HCT116 (cell line): Measurements from ENCODE around the gene PAOX. TPM values are rescaled to one million over a fixed set of nuclear protein-coding genes. Genes with fewer than 3 reads are reported as not detected.

ENCODE experiments used
- ATAC-seq: fragments of 200-7000 bp; cut with Tn5 transposase; 2 replicates; pipeline ENCODE4 v1.9.1; 2020; ENCODE audit warnings: mild to moderate bottlenecking, moderate library complexity
- BruUV-seq: library from RNA; stranded (reverse); fragments of 400-500 nt; replicated peaks from 2 replicates; lab custom pipeline; 2021; lab: Mats Ljungman, UMichigan
- CTCF ChIA-PET: fragments of 300-600 bp; sonication (Branson Sonifier 250); formaldehyde crosslinking; loops from one replicate; lab custom pipeline; 2021; ENCODE audit warnings: antibody characterized with exemption; lab: Charles Lee
- POLR2A ChIA-PET: fragments of 300-600, 350-600 bp; sonication (Branson Sonifier 250); formaldehyde crosslinking; loops from one replicate; lab custom pipeline; 2021; ENCODE audit warnings: antibody characterized with exemption; lab: Charles Lee
- RAD21 ChIA-PET, 2 experiments: fragments of 300-600 bp; sonication (Branson Sonifier 250); formaldehyde crosslinking; loops; one replicate each; lab custom pipeline; 2023; ENCODE audit warnings: low total read pairs in 2 of 2; ENCODE audit not compliant: uncharacterized antibody in 2 of 2, unreplicated experiment in 2 of 2, low non-redundant PET in 1 of 2; lab: Charles Lee
- DNase-seq: peaks from one replicate; pipeline ENCODE4 v3.0.0-alpha.2; 2010; ENCODE audit warnings: low read depth, low spot score
- H2AFZ ChIP-seq: fragments of 200-600 bp; shearing (Covaris generic), sonication (generic); 2 replicates; pipeline ENCODE4 v1.6.1; 2017; ENCODE audit warnings: low read depth, mixed run types, mixed read lengths, antibody characterized with exemption, low read length; ENCODE audit not compliant: poor library complexity, severe bottlenecking
- H3K27ac ChIP-seq: 2 replicates; pipeline ENCODE4 v1.5.1; 2012; ENCODE audit warnings: low read depth, low read length
- H3K27me3 ChIP-seq: fragments of 200-600 bp; sonication (generic); 2 replicates; pipeline ENCODE4 v1.6.1; 2016; ENCODE audit warnings: mixed run types, low read length, mixed read lengths; ENCODE audit not compliant: insufficient read depth
- H3K36me3 ChIP-seq, 2 experiments: fragments of 200-500 bp in 1 of 2; fragments of 200-600 bp in 1 of 2; sonication (Bioruptor generic) in 1 of 2; sonication (generic) in 1 of 2; 2 replicates each; pipeline versions ENCODE4 v1.5.1 to v1.6.1; 2014 to 2016; ENCODE audit warnings: low read length in 2 of 2, inconsistent platforms in 1 of 2, mixed read lengths in 1 of 2, mixed run types in 1 of 2; ENCODE audit not compliant: insufficient read depth in 2 of 2, control insufficient read depth in 1 of 2
- H3K4me1 ChIP-seq, 2 experiments: fragments of 200-600 bp in 1 of 2; sonication (generic) in 1 of 2; 2 replicates each; pipeline versions ENCODE4 v1.5.1 to v1.6.1; 2012 to 2017; ENCODE audit warnings: low read length in 2 of 2, inconsistent platforms in 1 of 2, mild to moderate bottlenecking in 1 of 2, mixed read lengths in 1 of 2, mixed run types in 1 of 2, moderate library complexity in 1 of 2; ENCODE audit not compliant: insufficient read depth in 2 of 2, control insufficient read depth in 1 of 2
- H3K4me2 ChIP-seq: fragments of 200-600 bp; sonication (generic); 2 replicates; pipeline ENCODE4 v1.6.1; 2017; ENCODE audit warnings: mixed run types, low read length, mixed read lengths
- H3K4me3 ChIP-seq, 2 experiments: fragments of 200-600 bp in 1 of 2; sonication (generic) in 1 of 2; replicated peaks in 1 of 2; 2 replicates each; pipeline ENCODE4 v1.5.1; 2011 to 2016; ENCODE audit warnings: low read length in 2 of 2, control low read depth in 1 of 2, low read depth in 1 of 2, mild to moderate bottlenecking in 1 of 2, mixed read lengths in 1 of 2, mixed run types in 1 of 2
- H3K79me2 ChIP-seq: fragments of 200-600 bp; sonication (generic); 2 replicates; pipeline ENCODE4 v1.6.1; 2017; ENCODE audit warnings: mild to moderate bottlenecking, mixed run types, low read length, moderate library complexity, mixed read lengths; ENCODE audit not compliant: insufficient read depth
- H3K9ac ChIP-seq: fragments of 200-600 bp; sonication (generic); 2 replicates; pipeline ENCODE4 v1.6.1; 2016; ENCODE audit warnings: low read length, mixed read lengths
- H3K9me2 ChIP-seq: fragments of 200-600 bp; sonication (generic), shearing (Covaris generic); 2 replicates; pipeline ENCODE4 v1.6.1; 2017; ENCODE audit warnings: mixed run types, mild to moderate bottlenecking, moderate library complexity; ENCODE audit not compliant: insufficient read depth
- H3K9me3 ChIP-seq, 2 experiments: fragments of 200-500 bp in 1 of 2; fragments of 200-600 bp in 1 of 2; sonication (Bioruptor generic) in 1 of 2; sonication (generic) in 1 of 2; 2 replicates each; pipeline ENCODE4 v1.6.1; 2014 to 2017; ENCODE audit warnings: low read length in 2 of 2, mixed read lengths in 2 of 2, inconsistent platforms in 1 of 2, low read depth in 1 of 2, mild to moderate bottlenecking in 1 of 2, mixed run types in 1 of 2, moderate library complexity in 1 of 2; ENCODE audit not compliant: control insufficient read depth in 1 of 2, insufficient read depth in 1 of 2
- H4K20me1 ChIP-seq: fragments of 200-600 bp; sonication (generic), shearing (Covaris generic); 2 replicates; pipeline ENCODE4 v1.6.1; 2017; ENCODE audit warnings: mixed run types, mild to moderate bottlenecking, moderate library complexity; ENCODE audit not compliant: insufficient read depth
- CEBPB ChIP-seq: IDR thresholded peaks from 2 replicates; pipeline ENCODE4 v1.6.1; 2012; ENCODE audit warnings: low read depth
- ELF1 ChIP-seq: IDR thresholded peaks from 2 replicates; pipeline ENCODE4 v1.6.1; 2012; ENCODE audit warnings: low read depth, borderline replicate concordance
- EZH2 ChIP-seq: fragments of 200-600 bp; sonication (generic); IDR thresholded peaks from 2 replicates; pipeline ENCODE4 v1.6.1; 2017; ENCODE audit warnings: antibody characterized with exemption, mixed run types
- EZH2phosphoT487 ChIP-seq: fragments of 200-600 bp; IDR thresholded peaks from 2 replicates; pipeline ENCODE4 v1.6.1; 2018; ENCODE audit warnings: antibody characterized with exemption, borderline replicate concordance
- FOSL1 ChIP-seq: IDR thresholded peaks from 2 replicates; pipeline ENCODE4 v1.6.1; 2012; ENCODE audit warnings: low read depth
- MAX ChIP-seq: IDR thresholded peaks from 2 replicates; pipeline ENCODE4 v1.6.1; 2012
- POLR2A ChIP-seq: IDR thresholded peaks from 2 replicates; pipeline ENCODE4 v1.7.0; 2011; ENCODE audit warnings: borderline replicate concordance; ENCODE audit not compliant: insufficient read depth, insufficient read length; ENCODE audit errors: extremely low read depth
- SIN3A ChIP-seq: IDR thresholded peaks from 2 replicates; pipeline ENCODE4 v1.6.1; 2012; ENCODE audit warnings: low read depth
- SRF ChIP-seq: IDR thresholded peaks from 2 replicates; pipeline ENCODE4 v1.6.1; 2012; ENCODE audit warnings: low read depth
- TCF7L2 ChIP-seq: IDR thresholded peaks from 2 replicates; pipeline ENCODE4 v1.7.0; 2011; ENCODE audit warnings: borderline replicate concordance, inconsistent platforms; ENCODE audit not compliant: insufficient read depth, insufficient read length; ENCODE audit errors: extremely low read depth
- YY1 ChIP-seq: IDR thresholded peaks from 2 replicates; pipeline ENCODE4 v1.6.1; 2011; ENCODE audit warnings: low read length, low read depth, moderate library complexity, mild to moderate bottlenecking; ENCODE audit not compliant: insufficient replicate concordance; ENCODE audit errors: extremely low read depth
- ZBTB33 ChIP-seq: IDR thresholded peaks from 2 replicates; pipeline ENCODE4 v1.6.1; 2011; ENCODE audit warnings: mild to moderate bottlenecking, low read length, moderate library complexity; ENCODE audit not compliant: insufficient replicate concordance; ENCODE audit errors: extremely low read depth
- ZFX ChIP-seq: fragments of 450-650 bp; IDR thresholded peaks from 2 replicates; pipeline ENCODE4 v1.6.1; 2017
- ZNF274 ChIP-seq: fragments of 200-500 bp; sonication (Bioruptor generic); IDR thresholded peaks from 2 replicates; pipeline ENCODE4 v1.6.1; 2014; ENCODE audit warnings: mild to moderate bottlenecking, low read depth, low read length, inconsistent platforms
- intact Hi-C: fragments of 100-400 bp; cut with micrococcal nuclease; formaldehyde crosslinking; loops from 2 replicates; pipeline ENCODE4 v1.10.0; 2022
- total RNA-seq: library from RNA; stranded (reverse); gene quantifications from one replicate; pipeline ENCODE4 v1.2.1, GENCODE V29; 2021; ENCODE audit not compliant: unreplicated experiment
- TF ChIP-seq, protein P1 (sequence below): IDR thresholded peaks from 2 replicates; pipeline ENCODE4 v1.6.1; 2012

Gene PAOX
- total RNA-seq, 1 experiment from 2014 or later, result 3.5 TPM

GRCh38 chr10:133343558-133343957 is 35.5 kb upstream of the PAOX start:
- Histone ChIP-seq H3K9ac (no peak overlapping the region), H3K27me3 (no peaks in the 10 kb centered on the region), H3K4me3 (no peak overlapping the region), H3K79me2 (no peaks in the 10 kb centered on the region), H2AFZ (no peak overlapping the region), H3K9me2 (no peaks in the 10 kb centered on the region), H3K4me1 (peaks cover 0 to 8% of the 10 kb centered on the region in 2 experiments; a peak in 1 of 4 replicates), H4K20me1 (no peaks in the 10 kb centered on the region), H3K27ac (no peak overlapping the region), H3K4me2 (peak overlapping the region; percentile 33), H3K36me3 (no peaks in the 10 kb centered on the region), H3K9me3 (no peaks in the 10 kb centered on the region)
- ChIA-PET POLR2A (no interaction called here), CTCF (no interaction called here), RAD21 (no interaction called here)
- BruUV-seq, result no TSS peak
- ATAC-seq (no peak), DNase-seq (no peak)
- TF ChIP-seq TCF7L2 (no peak), POLR2A (no peak), EZH2 (no peak), ZBTB33 (no peak), SRF (no peak), MAX (no peak), CEBPB (no peak), FOSL1 (no peak), SIN3A (no peak), ZFX (no peak), ELF1 (no peak), ZNF274 (no peak), YY1 (no peak), EZH2phosphoT487 (no peak)
- TF ChIP-seq, protein P1, sequence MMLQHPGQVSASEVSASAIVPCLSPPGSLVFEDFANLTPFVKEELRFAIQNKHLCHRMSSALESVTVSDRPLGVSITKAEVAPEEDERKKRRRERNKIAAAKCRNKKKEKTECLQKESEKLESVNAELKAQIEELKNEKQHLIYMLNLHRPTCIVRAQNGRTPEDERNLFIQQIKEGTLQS, result no peak
- intact Hi-C loops, result no loop called here
